Astrocyte of the spinal cord (primary cell): ENCODE measurements around the gene CDNF.

Source experiments
- DNase-seq: peaks from one replicate; pipeline ENCODE4 v3.0.0; 2011; ENCODE audit warnings: low read depth, low spot score
- H3K4me3 ChIP-seq: 2 replicates; pipeline ENCODE4 v1.5.1; 2011; ENCODE audit warnings: low read depth, mild to moderate bottlenecking, low read length, moderate library complexity
- in situ Hi-C: cut with HindIII; loops from 2 replicates; pipeline ENCODE4 v1.10.0; 2017; ENCODE audit warnings: low sequenced_read_pairs
- TF ChIP-seq, protein P1 (sequence below): IDR thresholded peaks from 2 replicates; pipeline ENCODE4 v1.5.1; 2012; ENCODE audit warnings: low read depth, mild to moderate bottlenecking, low read length, inconsistent platforms

The CDNF gene

DNA sequence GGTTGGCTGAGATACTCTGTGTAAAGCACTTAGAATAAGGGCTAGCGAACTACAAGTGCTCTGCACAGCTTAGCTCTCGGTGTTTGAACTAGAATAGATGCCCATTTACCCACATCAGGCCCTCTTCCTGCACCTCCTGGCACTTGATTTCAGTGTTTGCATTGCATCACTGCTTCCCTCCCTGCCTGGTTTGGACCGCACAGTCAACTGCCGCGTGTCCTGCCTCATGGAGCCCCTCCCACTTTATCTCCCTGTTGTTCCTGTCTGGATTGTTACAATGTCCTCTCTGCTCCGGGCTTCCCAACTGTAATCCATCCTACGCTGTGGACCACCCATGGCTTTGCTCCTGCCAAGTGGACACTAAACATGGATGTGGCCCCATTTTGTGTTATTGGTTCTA is 65.4 kb downstream of the CDNF start:
- DNase-seq = no peak
- H3K4me3 ChIP-seq = no peak overlapping the region
- in situ Hi-C loops = no loop called here
- TF ChIP-seq, protein P1, sequence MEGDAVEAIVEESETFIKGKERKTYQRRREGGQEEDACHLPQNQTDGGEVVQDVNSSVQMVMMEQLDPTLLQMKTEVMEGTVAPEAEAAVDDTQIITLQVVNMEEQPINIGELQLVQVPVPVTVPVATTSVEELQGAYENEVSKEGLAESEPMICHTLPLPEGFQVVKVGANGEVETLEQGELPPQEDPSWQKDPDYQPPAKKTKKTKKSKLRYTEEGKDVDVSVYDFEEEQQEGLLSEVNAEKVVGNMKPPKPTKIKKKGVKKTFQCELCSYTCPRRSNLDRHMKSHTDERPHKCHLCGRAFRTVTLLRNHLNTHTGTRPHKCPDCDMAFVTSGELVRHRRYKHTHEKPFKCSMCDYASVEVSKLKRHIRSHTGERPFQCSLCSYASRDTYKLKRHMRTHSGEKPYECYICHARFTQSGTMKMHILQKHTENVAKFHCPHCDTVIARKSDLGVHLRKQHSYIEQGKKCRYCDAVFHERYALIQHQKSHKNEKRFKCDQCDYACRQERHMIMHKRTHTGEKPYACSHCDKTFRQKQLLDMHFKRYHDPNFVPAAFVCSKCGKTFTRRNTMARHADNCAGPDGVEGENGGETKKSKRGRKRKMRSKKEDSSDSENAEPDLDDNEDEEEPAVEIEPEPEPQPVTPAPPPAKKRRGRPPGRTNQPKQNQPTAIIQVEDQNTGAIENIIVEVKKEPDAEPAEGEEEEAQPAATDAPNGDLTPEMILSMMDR = no peak

DNA sequence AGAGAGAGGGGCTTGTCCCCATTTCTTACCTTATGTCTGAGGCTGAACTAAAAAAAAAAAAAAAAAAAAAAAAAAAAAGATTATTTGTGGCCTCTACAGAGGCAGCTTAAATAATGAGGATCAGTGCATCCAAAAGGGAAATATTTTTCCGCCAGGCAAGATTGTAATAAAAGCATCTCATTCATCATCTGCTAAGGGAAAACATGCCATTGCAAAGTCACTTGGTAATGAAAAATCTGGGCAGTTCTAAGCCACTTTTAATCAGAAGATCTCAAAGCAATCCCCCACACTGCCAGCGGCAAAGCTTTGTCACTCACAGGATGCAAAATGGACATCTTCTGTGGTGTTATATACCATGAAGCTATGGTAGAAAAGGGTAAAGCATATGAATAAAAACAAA is 66.9 kb downstream of the CDNF start:
- in situ Hi-C loops = no loop called here
- no peak for DNase-seq
- TF ChIP-seq, protein P1 = no peak
- H3K4me3 ChIP-seq = no peak overlapping the region
